ENCODE data around the gene ZNF100.
"Not testable (repeated sequence)": the region's sequence is repeated elsewhere in the genome, so short reads cannot be mapped to it uniquely, and the experiment has no call there.

Gene ZNF100

DNA sequence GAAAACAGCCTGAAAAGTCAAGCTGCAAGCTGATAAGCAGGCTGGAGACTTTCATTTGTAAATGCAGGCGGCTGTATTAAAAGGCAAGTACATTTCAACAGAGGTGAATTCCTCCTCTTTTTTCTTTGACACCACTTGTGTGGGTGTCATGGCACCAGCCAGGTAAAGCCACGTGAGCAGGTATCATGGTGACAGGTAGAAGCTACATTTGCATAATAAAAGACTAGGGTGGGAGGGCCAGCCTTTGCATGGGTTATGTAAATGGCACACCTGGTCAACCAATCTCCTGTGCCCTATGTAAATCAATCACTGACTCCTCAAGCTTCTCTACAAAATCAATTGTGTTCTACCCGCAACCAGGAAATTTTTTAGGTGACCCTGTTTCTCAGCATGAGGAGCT, 68.2 kb downstream of the ZNF100 start:
- no peak for DNase-seq

- no peak for DNase-seq
These were observed 69.2 kb downstream of the ZNF100 start for GRCh38 chr19:21698215-21698614.

DNA sequence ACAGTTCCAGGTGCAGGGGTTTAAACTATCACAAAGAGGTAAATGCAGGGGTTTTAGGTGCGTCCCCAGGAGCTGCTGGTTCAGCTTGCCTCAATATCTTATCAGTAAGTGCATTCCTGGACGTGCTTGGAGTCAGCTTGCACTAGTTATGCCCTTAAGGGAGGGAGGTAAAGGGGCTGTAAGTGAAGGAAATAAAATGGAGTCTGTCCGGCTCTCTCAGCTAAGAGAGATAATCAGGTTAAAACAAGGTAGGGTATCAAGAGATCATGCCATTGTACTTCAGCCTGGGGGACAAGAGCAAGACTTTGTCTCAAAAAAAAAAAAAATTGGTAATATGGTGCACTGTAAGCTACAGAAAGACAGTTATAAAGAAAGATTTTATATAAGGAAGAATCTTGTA, 69.7 kb downstream of the ZNF100 start:
- no peak for DNase-seq

- DNase-seq = no peak
These were observed 73.0 kb downstream of the ZNF100 start for GRCh38 chr19:21694171-21694906.

DNA sequence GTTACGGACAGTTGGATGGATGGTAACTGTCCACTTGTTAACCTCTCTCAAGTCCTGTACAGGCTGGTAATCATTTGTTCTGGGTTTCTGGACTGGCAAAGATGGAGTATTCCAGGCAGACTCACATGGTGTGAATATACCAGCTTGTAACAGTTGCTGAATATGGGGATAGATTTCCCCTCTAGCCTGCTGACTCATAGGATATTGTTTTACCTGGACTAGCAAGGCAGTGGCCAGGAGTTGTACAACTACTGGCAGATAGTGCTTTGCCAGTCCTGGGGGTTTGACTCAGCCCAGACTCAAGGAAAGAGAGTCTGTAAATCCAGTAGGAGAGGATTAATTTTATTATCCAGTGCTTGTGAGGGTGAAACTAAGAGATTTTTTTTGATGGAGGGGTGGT, 74.0 kb downstream of the ZNF100 start:
- no peak for DNase-seq

DNA sequence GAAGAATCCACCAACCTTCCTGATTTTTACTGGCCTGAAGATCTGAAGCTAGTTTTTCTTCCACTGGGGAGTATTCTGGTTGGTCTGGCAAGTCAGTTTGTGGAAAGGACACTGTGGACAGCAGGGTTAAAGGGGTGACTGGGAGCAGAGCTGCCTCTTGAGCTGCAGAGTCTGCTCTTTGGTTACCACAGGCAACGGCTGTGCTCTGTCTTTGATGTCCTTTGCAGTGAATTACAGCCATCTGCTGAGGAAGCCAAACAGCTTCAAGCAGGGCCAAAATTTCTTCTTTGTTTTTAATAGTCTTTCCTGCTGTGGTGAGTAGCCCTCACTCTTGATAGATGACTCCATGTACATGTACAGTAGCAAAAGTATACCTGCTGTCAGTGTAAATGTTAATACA, 75.7 kb downstream of the ZNF100 start:
- DNase-seq = no peak

DNA sequence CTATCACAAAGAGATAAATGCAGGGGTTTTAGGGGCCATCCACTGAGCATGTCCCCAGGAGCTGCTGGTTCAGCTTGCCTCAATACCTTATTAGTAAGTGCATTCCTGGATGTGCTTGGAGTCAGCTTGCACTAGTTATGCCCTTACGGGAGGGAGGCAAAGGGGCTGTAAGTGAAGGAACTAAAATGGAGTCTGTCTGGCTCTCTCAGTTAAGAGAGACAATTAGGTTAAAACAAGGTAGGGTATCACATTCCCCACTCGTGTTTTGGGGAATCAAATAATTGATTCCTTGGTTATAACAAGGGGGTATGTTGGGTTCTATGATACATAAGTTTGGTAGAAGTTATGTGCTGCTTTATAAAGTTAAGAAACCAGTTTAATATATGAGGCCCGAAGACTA, 78.9 kb downstream of the ZNF100 start:
- no peak for DNase-seq

DNA sequence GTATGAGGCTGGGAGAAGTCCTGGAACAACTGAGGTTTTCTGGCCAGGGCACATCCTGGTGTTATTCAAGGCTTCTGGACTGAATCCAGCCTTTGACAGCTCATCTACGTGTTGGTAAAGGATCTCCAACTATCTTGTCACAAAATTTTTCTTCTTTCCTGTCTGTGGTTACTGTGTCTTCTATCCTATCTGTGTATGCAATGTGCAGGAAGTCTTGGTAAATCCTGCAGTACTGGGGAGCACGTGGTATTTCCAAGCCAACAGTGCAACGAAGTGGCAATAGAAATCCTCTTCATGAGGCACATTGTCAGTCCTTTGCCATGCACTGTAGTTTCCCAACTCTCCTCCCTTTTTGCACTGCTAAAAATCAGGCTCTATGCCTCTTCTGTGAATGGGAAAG, 86.7 kb downstream of the ZNF100 start:
- no peak for DNase-seq

DNA sequence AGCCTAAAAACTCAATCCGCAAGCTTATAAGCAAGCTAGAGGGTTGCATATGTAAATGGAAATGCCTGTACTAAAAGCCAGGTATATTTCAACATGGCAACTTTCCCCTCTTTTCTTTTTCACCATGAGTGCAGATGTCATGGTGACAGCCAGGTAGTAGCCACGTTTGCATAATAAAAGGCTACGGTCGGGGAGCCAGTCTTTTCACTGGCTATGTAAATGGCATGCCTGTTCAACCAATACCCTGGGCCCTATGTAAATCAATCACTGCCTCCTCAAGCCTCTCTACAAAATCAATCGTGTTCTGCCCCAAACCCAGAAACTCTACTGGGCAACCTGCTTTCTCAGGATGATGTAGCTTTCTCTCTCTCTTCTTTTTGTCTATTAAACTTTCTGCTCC, 87.4 kb downstream of the ZNF100 start:
- no peak for DNase-seq

- no peak for DNase-seq
These were observed 89.5 kb downstream of the ZNF100 start for GRCh38 chr19:21677696-21678418.

- no peak for DNase-seq
These were observed 92.9 kb downstream of the ZNF100 start for GRCh38 chr19:21674454-21674853.

DNA sequence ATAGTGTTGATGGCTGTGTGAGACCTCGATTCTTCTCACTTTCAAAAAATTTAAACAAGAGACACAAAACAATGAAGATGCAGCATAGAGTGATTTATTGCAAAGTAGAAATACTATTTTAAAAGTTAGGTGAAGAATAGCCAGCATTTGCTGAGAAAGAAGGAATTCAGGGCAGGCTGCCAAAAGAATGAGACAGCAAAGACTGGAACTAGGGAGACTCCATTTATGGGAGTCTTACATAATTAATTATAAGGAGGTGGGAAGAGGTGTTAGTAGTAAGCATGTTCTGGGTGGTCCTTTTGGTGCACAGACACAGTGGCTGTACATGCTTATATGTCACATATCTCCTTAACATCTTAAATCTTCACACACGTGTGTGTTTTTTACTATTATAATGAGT, 93.9 kb downstream of the ZNF100 start:
- DNase-seq = not testable (repeated sequence)

Data from stimulated activated naive CD4-positive, alpha-beta T cell treated with Interleukin-2 at 50 U/mL for 16 hours (primary cell).